Thyroid gland (tissue), 4 donors: Measurements from ENCODE around the gene CDH16.

ENCODE experiments used
- CTCF ChIP-seq, 6 experiments: fragments of 200-600 bp in 3 of 6; fragments of 450-650 bp in 3 of 6; sonication (generic) in 3 of 6; IDR thresholded peaks; one replicate each; pipeline ENCODE4 v1.5.1; 2016 to 2019; ENCODE audit warnings: antibody characterized with exemption in 6 of 6, mild to moderate bottlenecking in 2 of 6, inconsistent platforms in 1 of 6, moderate library complexity in 1 of 6
- POLR2A ChIP-seq, 2 donors: fragments of 450-650 bp; IDR thresholded peaks; one replicate each; pipeline ENCODE4 v1.6.1; 2017; ENCODE audit warnings: antibody characterized with exemption in 2 of 2, mild to moderate bottlenecking in 2 of 2, moderate library complexity in 1 of 2

GRCh38 chr16:66858740-66859396 lies 59.8 kb downstream of the CDH16 start:
- TF ChIP-seq CTCF (IDR thresholded peaks at IDR 0.05), result no peak
- no peak for TF ChIP-seq POLR2A (IDR thresholded peaks at IDR 0.05)
